Natural killer cell (primary cell): ENCODE data around the gene CCL1. TPM values are rescaled to one million over a fixed set of nuclear protein-coding genes. Genes with fewer than 3 reads are reported as not detected.

ENCODE experiments used
- ATAC-seq, 3 donors: fragments of 150-1000 bp in 2 of 3; fragments of 200-7000 bp in 1 of 3; cut with Tn5 transposase; 1 replicate in 1 of 3; 2 replicates in 2 of 3; pipeline ENCODE4 v1.10.0; 2021; ENCODE audit warnings: mild to moderate bottlenecking in 2 of 3, moderate library complexity in 2 of 3
- DNase-seq, 2 donors: peaks; one replicate each; pipeline versions ENCODE4 v3.0.0 to v3.0.0-alpha.2; 2013 to 2021; ENCODE audit warnings: mixed read lengths in 1 of 2
- H3K27ac ChIP-seq: one replicate; pipeline ENCODE4 v1.5.1; 2013; ENCODE audit warnings: mild to moderate bottlenecking, low read length
- H3K27me3 ChIP-seq: one replicate; pipeline ENCODE4 v1.6.1; 2013; ENCODE audit warnings: low read length; ENCODE audit not compliant: control insufficient read depth, insufficient read depth
- H3K36me3 ChIP-seq: one replicate; pipeline ENCODE4 v1.6.1; 2013; ENCODE audit warnings: low read length; ENCODE audit not compliant: control insufficient read depth, insufficient read depth
- H3K4me1 ChIP-seq: one replicate; pipeline ENCODE4 v1.6.1; 2013; ENCODE audit warnings: low read length; ENCODE audit not compliant: control insufficient read depth, insufficient read depth
- H3K4me3 ChIP-seq: one replicate; pipeline ENCODE4 v1.5.1; 2013; ENCODE audit warnings: low read length
- H3K9me3 ChIP-seq: one replicate; pipeline ENCODE4 v1.6.1; 2013; ENCODE audit warnings: low read length; ENCODE audit not compliant: control insufficient read depth, insufficient read depth
- H3K27ac Mint-ChIP-seq, 2 donors: one replicate each; pipeline ENCODE4 v1.8.0; 2022; ENCODE audit warnings: mild to moderate bottlenecking in 2 of 2, mixed read lengths in 2 of 2, moderate library complexity in 1 of 2
- H3K27me3 Mint-ChIP-seq, 2 donors: one replicate each; pipeline ENCODE4 v1.8.0; 2022; ENCODE audit warnings: low read depth in 2 of 2, mixed read lengths in 2 of 2
- H3K36me3 Mint-ChIP-seq: one replicate; pipeline ENCODE4 v1.8.0; 2022; ENCODE audit warnings: mixed read lengths
- H3K4me1 Mint-ChIP-seq, 2 donors: one replicate each; pipeline ENCODE4 v1.8.0; 2022; ENCODE audit warnings: mixed read lengths in 2 of 2
- H3K4me3 Mint-ChIP-seq: one replicate; pipeline ENCODE4 v1.8.0; 2022; ENCODE audit warnings: mild to moderate bottlenecking, moderate library complexity, mixed read lengths
- H3K9me3 Mint-ChIP-seq, 2 donors: one replicate each; pipeline ENCODE4 v1.8.0; 2022; ENCODE audit warnings: mixed read lengths in 2 of 2
- CTCF ChIP-seq: fragments of 200-600 bp; IDR thresholded peaks from one replicate; pipeline ENCODE4 v1.8.0; 2022; ENCODE audit warnings: antibody characterized with exemption
- WGBS: methylation state at CpG from one replicate; pipeline ENCODE4 v1.1.7; 2013; ENCODE audit warnings: missing lambda C conversion rate; ENCODE audit not compliant: insufficient coverage; 5-methylcytosine and 5-hydroxymethylcytosine counted together
- intact Hi-C: fragments of 100-400 bp; cut with micrococcal nuclease; formaldehyde crosslinking; loops from one replicate; pipeline ENCODE4 v1.14.2; 2022
- total RNA-seq, 4 donors: library from RNA; stranded (reverse); fragments of 120-200 nt in 1 of 4; gene quantifications; one replicate each; pipeline versions ENCODE4 v1.2.3 to v1.2.4, GENCODE V29; 2013 to 2022

Gene CCL1
- total RNA-seq, 3 donors from 2014 or later (not counting 1 experiment from before 2014, with no cell fraction given) = not detected

- no peaks in the 10 kb centered on the region for H3K36me3 ChIP-seq
- peaks cover 35% of the 10 kb centered on the region for H3K4me1 ChIP-seq
- no peaks in the 10 kb centered on the region for H3K9me3 Mint-ChIP-seq
- no peak overlapping the region for H3K4me3 ChIP-seq
- no peak overlapping the region for H3K27ac Mint-ChIP-seq
- no peak for TF ChIP-seq CTCF
- H3K4me1 Mint-ChIP-seq = peaks cover 0 to 3% of the 10 kb centered on the region in 2 donors
- no peak overlapping the region for H3K27ac ChIP-seq
- no peaks in the 10 kb centered on the region for H3K9me3 ChIP-seq
- ATAC-seq (no peak), DNase-seq (no peak)
- H3K27me3 Mint-ChIP-seq = peaks cover 0 to 6% of the 10 kb centered on the region in 2 donors
- intact Hi-C loops = no loop called here
- no peak overlapping the region for H3K4me3 Mint-ChIP-seq
- WGBS = 83% methylated on average over 5 of the region's 5 CpGs
- H3K27me3 ChIP-seq = no peaks in the 10 kb centered on the region
- no peaks in the 10 kb centered on the region for H3K36me3 Mint-ChIP-seq
Observed at GRCh38 chr17:34370376-34370996, 7.5 kb upstream of the CCL1 start.

GRCh38 chr17:34369571-34369970, 6.5 kb upstream of the CCL1 start:
- Histone ChIP-seq H3K4me1 (peaks cover 35% of the 10 kb centered on the region), H3K4me3 (no peak overlapping the region), H3K9me3 (no peaks in the 10 kb centered on the region), H3K36me3 (no peaks in the 10 kb centered on the region), H3K27me3 (no peaks in the 10 kb centered on the region), H3K27ac (no peak overlapping the region)
- TF ChIP-seq CTCF = no peak
- peaks cover 0 to 3% of the 10 kb centered on the region in 2 donors for H3K27me3 Mint-ChIP-seq
- no peaks in the 10 kb centered on the region for H3K36me3 Mint-ChIP-seq
- WGBS = 94% methylated on average over 3 of the region's 3 CpGs
- ATAC-seq (no peak), DNase-seq (no peak)
- intact Hi-C loops = no loop called here
- H3K4me1 Mint-ChIP-seq = peaks cover 0 to 7% of the 10 kb centered on the region in 2 donors
- no peaks in the 10 kb centered on the region for H3K9me3 Mint-ChIP-seq
- no peak overlapping the region for H3K27ac Mint-ChIP-seq
- no peak overlapping the region for H3K4me3 Mint-ChIP-seq

- no peak overlapping the region for H3K4me3 ChIP-seq
- H3K4me1 ChIP-seq = peaks cover 35% of the 10 kb centered on the region
- no peak overlapping the region for H3K27ac ChIP-seq
Observed at GRCh38 chr17:34368946-34369500, 6.0 kb upstream of the CCL1 start.

More at GRCh38 chr17:34368946-34369500, 6.0 kb upstream of the CCL1 start:
- no peak for TF ChIP-seq CTCF
- no peak for ATAC-seq
- Mint-ChIP-seq H3K27ac (no peak overlapping the region), H3K4me3 (no peak overlapping the region), H3K36me3 (no peaks in the 10 kb centered on the region), H3K9me3 (no peaks in the 10 kb centered on the region), H3K27me3 (peaks cover 0 to 3% of the 10 kb centered on the region in 2 donors), H3K4me1 (peaks cover 0 to 7% of the 10 kb centered on the region in 2 donors)
- 71% methylated on average over 4 of the region's 4 CpGs for WGBS
- no peak for DNase-seq
- intact Hi-C loops = no loop called here
- no peaks in the 10 kb centered on the region for H3K36me3 ChIP-seq
- H3K9me3 ChIP-seq = no peaks in the 10 kb centered on the region
- H3K27me3 ChIP-seq = no peaks in the 10 kb centered on the region
